ENCODE results near the gene SLC25A15.
"Not testable (repeated sequence)": the region's sequence is repeated elsewhere in the genome, so short reads cannot be mapped to it uniquely, and the experiment has no call there.

Gene SLC25A15

GRCh38 chr13:40786568-40786996 is 2.8 kb upstream of the SLC25A15 start:
- no peak for ATAC-seq
- TF ChIP-seq PATZ1 (CRISPR knock-in tag; IDR thresholded peaks at IDR 0.05; ENCODE audit: borderline replicate concordance) (no peak), CSDC2 (CRISPR knock-in tag; IDR thresholded peaks at IDR 0.05) (no peak), GLIS3 (CRISPR knock-in tag; IDR thresholded peaks at IDR 0.05) (no peak), ZNF70 (CRISPR knock-in tag; IDR thresholded peaks at IDR 0.05) (no peak), ARNTL (CRISPR knock-in tag; IDR thresholded peaks at IDR 0.05; ENCODE audit: borderline replicate concordance, low read depth) (no peak), CREB5 (CRISPR knock-in tag; IDR thresholded peaks at IDR 0.05; ENCODE audit: low read depth) (no peak), SNAI2 (CRISPR knock-in tag; IDR thresholded peaks at IDR 0.05) (no peak), RARB (CRISPR knock-in tag; IDR thresholded peaks at IDR 0.05) (no peak), ESRRG (CRISPR knock-in tag; IDR thresholded peaks at IDR 0.05) (no peak)
- TF ChIP-seq, protein P1, sequence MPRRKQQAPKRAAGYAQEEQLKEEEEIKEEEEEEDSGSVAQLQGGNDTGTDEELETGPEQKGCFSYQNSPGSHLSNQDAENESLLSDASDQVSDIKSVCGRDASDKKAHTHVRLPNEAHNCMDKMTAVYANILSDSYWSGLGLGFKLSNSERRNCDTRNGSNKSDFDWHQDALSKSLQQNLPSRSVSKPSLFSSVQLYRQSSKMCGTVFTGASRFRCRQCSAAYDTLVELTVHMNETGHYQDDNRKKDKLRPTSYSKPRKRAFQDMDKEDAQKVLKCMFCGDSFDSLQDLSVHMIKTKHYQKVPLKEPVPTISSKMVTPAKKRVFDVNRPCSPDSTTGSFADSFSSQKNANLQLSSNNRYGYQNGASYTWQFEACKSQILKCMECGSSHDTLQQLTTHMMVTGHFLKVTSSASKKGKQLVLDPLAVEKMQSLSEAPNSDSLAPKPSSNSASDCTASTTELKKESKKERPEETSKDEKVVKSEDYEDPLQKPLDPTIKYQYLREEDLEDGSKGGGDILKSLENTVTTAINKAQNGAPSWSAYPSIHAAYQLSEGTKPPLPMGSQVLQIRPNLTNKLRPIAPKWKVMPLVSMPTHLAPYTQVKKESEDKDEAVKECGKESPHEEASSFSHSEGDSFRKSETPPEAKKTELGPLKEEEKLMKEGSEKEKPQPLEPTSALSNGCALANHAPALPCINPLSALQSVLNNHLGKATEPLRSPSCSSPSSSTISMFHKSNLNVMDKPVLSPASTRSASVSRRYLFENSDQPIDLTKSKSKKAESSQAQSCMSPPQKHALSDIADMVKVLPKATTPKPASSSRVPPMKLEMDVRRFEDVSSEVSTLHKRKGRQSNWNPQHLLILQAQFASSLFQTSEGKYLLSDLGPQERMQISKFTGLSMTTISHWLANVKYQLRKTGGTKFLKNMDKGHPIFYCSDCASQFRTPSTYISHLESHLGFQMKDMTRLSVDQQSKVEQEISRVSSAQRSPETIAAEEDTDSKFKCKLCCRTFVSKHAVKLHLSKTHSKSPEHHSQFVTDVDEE (CRISPR knock-in tag; IDR thresholded peaks at IDR 0.05), result no peak
- TF ChIP-seq, protein P2, sequence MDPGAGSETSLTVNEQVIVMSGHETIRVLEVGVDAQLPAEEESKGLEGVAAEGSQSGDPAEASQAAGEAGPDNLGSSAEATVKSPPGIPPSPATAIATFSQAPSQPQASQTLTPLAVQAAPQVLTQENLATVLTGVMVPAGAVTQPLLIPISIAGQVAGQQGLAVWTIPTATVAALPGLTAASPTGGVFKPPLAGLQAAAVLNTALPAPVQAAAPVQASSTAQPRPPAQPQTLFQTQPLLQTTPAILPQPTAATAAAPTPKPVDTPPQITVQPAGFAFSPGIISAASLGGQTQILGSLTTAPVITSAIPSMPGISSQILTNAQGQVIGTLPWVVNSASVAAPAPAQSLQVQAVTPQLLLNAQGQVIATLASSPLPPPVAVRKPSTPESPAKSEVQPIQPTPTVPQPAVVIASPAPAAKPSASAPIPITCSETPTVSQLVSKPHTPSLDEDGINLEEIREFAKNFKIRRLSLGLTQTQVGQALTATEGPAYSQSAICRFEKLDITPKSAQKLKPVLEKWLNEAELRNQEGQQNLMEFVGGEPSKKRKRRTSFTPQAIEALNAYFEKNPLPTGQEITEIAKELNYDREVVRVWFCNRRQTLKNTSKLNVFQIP (CRISPR knock-in tag; IDR thresholded peaks at IDR 0.05; ENCODE audit: borderline replicate concordance, low read depth), result no peak

DNA sequence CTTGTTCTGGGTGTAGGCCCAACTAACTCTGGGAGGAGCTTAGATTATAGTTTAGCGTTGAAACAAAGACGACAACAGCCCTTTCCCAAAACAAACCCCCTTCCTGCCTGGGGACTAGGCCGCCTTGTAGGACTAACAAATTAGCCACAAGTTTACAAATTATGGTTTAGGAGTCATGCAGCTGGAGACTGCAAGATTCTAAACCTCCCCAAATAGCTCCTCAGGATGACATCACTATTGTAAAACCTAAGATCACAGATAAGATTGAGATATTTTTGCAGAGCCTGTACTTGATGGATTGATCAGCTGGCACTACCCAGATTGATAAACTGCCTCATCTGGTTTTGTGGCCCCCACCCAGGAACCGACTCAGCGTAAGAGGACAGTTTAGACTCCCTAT is 2.3 kb upstream of the SLC25A15 start:
- TF ChIP-seq, protein P2 (CRISPR knock-in tag; IDR thresholded peaks at IDR 0.05; ENCODE audit: borderline replicate concordance, low read depth), result no peak
- no peak for TF ChIP-seq ESRRG (CRISPR knock-in tag; IDR thresholded peaks at IDR 0.05)
- TF ChIP-seq TCF4 (CRISPR knock-in tag; IDR thresholded peaks at IDR 0.05; ENCODE audit: borderline replicate concordance), result no peak
- ATAC-seq, result no peak

- ATAC-seq, result not testable (repeated sequence)
These were observed 704 bp upstream of the SLC25A15 start for GRCh38 chr13:40788540-40789274.

GRCh38 chr13:40790154-40790616 is 774 bp downstream of the SLC25A15 start:
- peak; percentile 67 for ATAC-seq
- TF ChIP-seq ZNF8 (CRISPR knock-in tag; IDR thresholded peaks at IDR 0.05), result no peak
- no peak for TF ChIP-seq ZNF565 (CRISPR knock-in tag; conservative IDR thresholded peaks at IDR 0.05; ENCODE audit: low read depth)
- no peak for TF ChIP-seq ZFP3 (CRISPR knock-in tag; IDR thresholded peaks at IDR 0.05)
- TF ChIP-seq, protein P2 (CRISPR knock-in tag; IDR thresholded peaks at IDR 0.05; ENCODE audit: borderline replicate concordance, low read depth), result no peak
- no peak for TF ChIP-seq GLIS3 (CRISPR knock-in tag; IDR thresholded peaks at IDR 0.05)
- TF ChIP-seq SNAI2 (CRISPR knock-in tag; IDR thresholded peaks at IDR 0.05), result no peak
- TF ChIP-seq, protein P3, sequence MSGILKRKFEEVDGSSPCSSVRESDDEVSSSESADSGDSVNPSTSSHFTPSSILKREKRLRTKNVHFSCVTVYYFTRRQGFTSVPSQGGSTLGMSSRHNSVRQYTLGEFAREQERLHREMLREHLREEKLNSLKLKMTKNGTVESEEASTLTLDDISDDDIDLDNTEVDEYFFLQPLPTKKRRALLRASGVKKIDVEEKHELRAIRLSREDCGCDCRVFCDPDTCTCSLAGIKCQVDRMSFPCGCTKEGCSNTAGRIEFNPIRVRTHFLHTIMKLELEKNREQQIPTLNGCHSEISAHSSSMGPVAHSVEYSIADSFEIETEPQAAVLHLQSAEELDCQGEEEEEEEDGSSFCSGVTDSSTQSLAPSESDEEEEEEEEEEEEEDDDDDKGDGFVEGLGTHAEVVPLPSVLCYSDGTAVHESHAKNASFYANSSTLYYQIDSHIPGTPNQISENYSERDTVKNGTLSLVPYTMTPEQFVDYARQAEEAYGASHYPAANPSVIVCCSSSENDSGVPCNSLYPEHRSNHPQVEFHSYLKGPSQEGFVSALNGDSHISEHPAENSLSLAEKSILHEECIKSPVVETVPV (CRISPR knock-in tag; IDR thresholded peaks at IDR 0.05), result no peak

All from SK-N-SH treated with all-trans-retinoic acid at 6 μM for 48 hours (cell line).